SU-DHL-6 (cell line): Measurements from ENCODE around the gene SIK3.

Experiments
- CTCF ChIP-seq: fragments of 200-600 bp; sonication (generic); IDR thresholded peaks from one replicate; pipeline ENCODE4 v1.5.1; 2017; ENCODE audit warnings: antibody characterized with exemption, mild to moderate bottlenecking, low read length, moderate library complexity; ENCODE audit not compliant: insufficient read depth, poor library complexity, severe bottlenecking
- EZH2phosphoT487 ChIP-seq: fragments of 200-600 bp; sonication (generic), shearing (Covaris generic); conservative IDR thresholded peaks from 2 replicates; pipeline ENCODE4 v1.6.1; 2018; ENCODE audit warnings: mild to moderate bottlenecking, antibody characterized with exemption, low read length, moderate library complexity, mixed read lengths

GRCh38 chr11:117117681-117118080 lies 19.5 kb upstream of the SIK3 start:
- no peak for TF ChIP-seq CTCF
- TF ChIP-seq EZH2phosphoT487 = no peak
